ENCODE results near the gene CNTN5. TPM values are rescaled to one million over a fixed set of nuclear protein-coding genes. Genes with fewer than 3 reads are reported as not detected.

Gene CNTN5
- polyA plus RNA-seq, 1 of the 3 experiments (the other 2 are of a cell fraction): not detected

GRCh38 chr11:99376463-99376862, 355.7 kb downstream of the CNTN5 start:
- no peaks in the 10 kb centered on the region for H3K9me2 ChIP-seq
- CTCF ChIA-PET: no interaction called here
- no peak overlapping the region for H3K4me2 ChIP-seq
- DNase-seq: no peak
- no peaks in the 10 kb centered on the region for H4K20me1 ChIP-seq (ENCODE audit: insufficient read depth)
- no peaks in the 10 kb centered on the region for H3F3A ChIP-seq (replicated peaks; ENCODE audit: insufficient read depth)
- H3K36me3 ChIP-seq (replicated peaks in 1 of 2; ENCODE audit: control insufficient read depth in 1 of 2, insufficient read depth in 2 of 2, low read length in 1 of 2): no peaks in the 10 kb centered on the region
- 8% methylated on average over 2 of the region's 2 CpGs for WGBS (ENCODE audit: low lambda C conversion rate)
- TF ChIP-seq NFIC (IDR thresholded peaks at IDR 0.05; ENCODE audit: borderline replicate concordance) (no peak), MEF2A (IDR thresholded peaks at IDR 0.05; ENCODE audit: borderline replicate concordance, low read depth) (no peak), USF1 (IDR thresholded peaks at IDR 0.05; ENCODE audit: borderline replicate concordance, low read depth) (no peak), EP300 (IDR thresholded peaks at IDR 0.05; ENCODE audit: borderline replicate concordance in 1 of 2, low read depth in 1 of 2, low read length in 1 of 2) (no peak), ZBTB33 (IDR thresholded peaks at IDR 0.05; ENCODE audit: borderline replicate concordance, low read depth) (no peak), RFX5 (IDR thresholded peaks at IDR 0.05; ENCODE audit: low read length) (no peak), EZH2phosphoT487 (IDR thresholded peaks at IDR 0.05; ENCODE audit: borderline replicate concordance, low read depth) (no peak), MXI1 (IDR thresholded peaks at IDR 0.05; ENCODE audit: low read depth, low read length) (no peak)
- H3K9ac ChIP-seq: no peak overlapping the region
- H3K27me3 ChIP-seq (ENCODE audit: insufficient read depth): no peaks in the 10 kb centered on the region
- H3K4me3 ChIP-seq (ENCODE audit: low read depth in 2 of 2, low read length in 1 of 2): no peak overlapping the region
- H3K27ac ChIP-seq (ENCODE audit: low read depth in 2 of 2, low read length in 1 of 2): no peak overlapping the region
- no peaks in the 10 kb centered on the region for H3K9me3 ChIP-seq
- H2AFZ ChIP-seq (ENCODE audit: low read depth): no peak overlapping the region
- no peaks in the 10 kb centered on the region for H3K4me1 ChIP-seq (ENCODE audit: control insufficient read depth in 1 of 2, insufficient read depth in 2 of 2, low read depth in 1 of 2, low read length in 1 of 2)
- POLR2A ChIA-PET: no interaction called here
- no peaks in the 10 kb centered on the region for H3K79me2 ChIP-seq (ENCODE audit: insufficient read depth)

GRCh38 chr11:99383648-99384245, 363.0 kb downstream of the CNTN5 start:
- no peak for DNase-seq
- no peak overlapping the region for H2AFZ ChIP-seq (ENCODE audit: low read depth)
- no peak overlapping the region for H3K4me2 ChIP-seq
- H3F3A ChIP-seq (replicated peaks; ENCODE audit: insufficient read depth): no peaks in the 10 kb centered on the region
- no peaks in the 10 kb centered on the region; the same call in 1 of the 2 replicates for H3K27me3 ChIP-seq (ENCODE audit: insufficient read depth)
- no peaks in the 10 kb centered on the region for H3K9me2 ChIP-seq
- H3K4me3 ChIP-seq (ENCODE audit: low read depth in 2 of 2, low read length in 1 of 2): no peak overlapping the region
- ChIA-PET CTCF (no interaction called here), POLR2A (no interaction called here)
- no peaks in the 10 kb centered on the region for H3K9me3 ChIP-seq
- H3K4me1 ChIP-seq (ENCODE audit: control insufficient read depth in 1 of 2, insufficient read depth in 2 of 2, low read depth in 1 of 2, low read length in 1 of 2): no peaks in the 10 kb centered on the region
- H3K27ac ChIP-seq (ENCODE audit: low read depth in 2 of 2, low read length in 1 of 2): no peak overlapping the region
- 62% methylated on average over 4 of the region's 4 CpGs for WGBS (ENCODE audit: low lambda C conversion rate)
- H3K79me2 ChIP-seq (ENCODE audit: insufficient read depth): no peaks in the 10 kb centered on the region
- no peak overlapping the region for H3K9ac ChIP-seq
- H4K20me1 ChIP-seq (ENCODE audit: insufficient read depth): no peaks in the 10 kb centered on the region
- no peaks in the 10 kb centered on the region for H3K36me3 ChIP-seq (replicated peaks in 1 of 2; ENCODE audit: control insufficient read depth in 1 of 2, insufficient read depth in 2 of 2, low read length in 1 of 2)
- no peak for TF ChIP-seq CTCF (IDR thresholded peaks at IDR 0.05)
- TF ChIP-seq SIN3A (IDR thresholded peaks at IDR 0.05; ENCODE audit: borderline replicate concordance, low read depth, low read length): no peak
- no peak for TF ChIP-seq FOSL2 (IDR thresholded peaks at IDR 0.05; ENCODE audit: borderline replicate concordance, low read depth)
- TF ChIP-seq CHD2 (IDR thresholded peaks at IDR 0.05; ENCODE audit: low read length, partially characterized antibody): no peak
- TF ChIP-seq POLR2AphosphoS5 (IDR thresholded peaks at IDR 0.05; ENCODE audit: low read depth, low read length): no peak
- TF ChIP-seq USF1 (IDR thresholded peaks at IDR 0.05; ENCODE audit: borderline replicate concordance, low read depth): no peak
- no peak for TF ChIP-seq RXRA (IDR thresholded peaks at IDR 0.05; ENCODE audit: borderline replicate concordance, low read depth)
- no peak for TF ChIP-seq TEAD4 (IDR thresholded peaks at IDR 0.05; ENCODE audit: borderline replicate concordance, insufficient read depth)
- TF ChIP-seq JUND (IDR thresholded peaks at IDR 0.05): no peak
- TF ChIP-seq ZBTB33 (IDR thresholded peaks at IDR 0.05; ENCODE audit: borderline replicate concordance, low read depth): no peak
- no peak for TF ChIP-seq MEF2A (IDR thresholded peaks at IDR 0.05; ENCODE audit: borderline replicate concordance, low read depth)
- TF ChIP-seq NFIC (IDR thresholded peaks at IDR 0.05; ENCODE audit: borderline replicate concordance): no peak
- TF ChIP-seq NRF1 (IDR thresholded peaks at IDR 0.05; ENCODE audit: low read depth, low read length): no peak

All from SK-N-SH (cell line).